B cell (primary cell): Measurements from ENCODE around the gene WDR90. TPM values are rescaled to one million over a fixed set of nuclear protein-coding genes. Genes with fewer than 3 reads are reported as not detected.

Experiments used
- ATAC-seq: fragments of 200-7000 bp; cut with Tn5 transposase; one replicate; pipeline ENCODE4 v1.10.0; 2021; ENCODE audit warnings: low read depth, mild to moderate bottlenecking, moderate number of reproducible peaks, moderate library complexity
- CTCF ChIA-PET: fragments of 350-600 bp; sonication (Branson Sonifier 250); formaldehyde crosslinking; loops from one replicate; lab custom pipeline; 2021; ENCODE audit warnings: antibody characterized with exemption, inconsistent platforms; lab: Charles Lee
- POLR2A ChIA-PET: fragments of 350-600 bp; sonication (Branson Sonifier 250); formaldehyde crosslinking; loops from one replicate; lab custom pipeline; 2021; ENCODE audit warnings: antibody characterized with exemption; lab: Charles Lee
- DNase-seq: peaks from one replicate; pipeline ENCODE4 v3.0.0; 2013
- H2AFZ ChIP-seq: 2 replicates; pipeline ENCODE4 v1.6.1; 2012; ENCODE audit warnings: mild to moderate bottlenecking, low read depth, low read length; ENCODE audit not compliant: insufficient read depth, poor library complexity, severe bottlenecking
- H3K27ac ChIP-seq, 2 donors: 1 replicate in 1 of 2; 2 replicates in 1 of 2; pipeline ENCODE4 v1.5.1; 2012 to 2013; ENCODE audit warnings: low read length in 2 of 2, mild to moderate bottlenecking in 2 of 2, moderate library complexity in 1 of 2
- H3K27me3 ChIP-seq, 4 experiments: fragments of 200-600 bp in 1 of 4; sonication (generic) in 1 of 4; replicated peaks in 1 of 4; 1 replicate in 2 of 4; 2 replicates in 2 of 4; pipeline versions ENCODE4 v1.6.1 to v1.7.0; 2013 to 2016; ENCODE audit warnings: low read length in 3 of 4, mild to moderate bottlenecking in 2 of 4, mixed read lengths in 1 of 4, moderate library complexity in 1 of 4; ENCODE audit not compliant: insufficient read depth in 4 of 4, control insufficient read depth in 3 of 4; ENCODE audit errors: control extremely low read depth in 1 of 4
- H3K36me3 ChIP-seq, 2 experiments: replicated peaks in 1 of 2; 1 replicate in 1 of 2; 2 replicates in 1 of 2; pipeline versions ENCODE4 v1.6.1 to v1.7.1; 2013; ENCODE audit warnings: low read length in 1 of 2; ENCODE audit not compliant: insufficient read depth in 2 of 2, control insufficient read depth in 1 of 2; ENCODE audit errors: control extremely low read depth in 1 of 2, extremely low read depth in 1 of 2
- H3K4me1 ChIP-seq, 2 donors: fragments of 200-600 bp in 1 of 2; sonication (generic) in 1 of 2; 1 replicate in 1 of 2; 2 replicates in 1 of 2; pipeline versions ENCODE4 v1.5.1 to v1.6.1; 2013 to 2017; ENCODE audit warnings: low read length in 2 of 2; ENCODE audit not compliant: control insufficient read depth in 2 of 2, insufficient read depth in 2 of 2
- H3K4me2 ChIP-seq: replicated peaks from 2 replicates; pipeline ENCODE3; 2012; ENCODE audit warnings: mild to moderate bottlenecking, low read depth, low read length; ENCODE audit not compliant: poor library complexity, severe bottlenecking
- H3K4me3 ChIP-seq, 5 experiments: fragments of 200-600 bp in 1 of 5; sonication (generic) in 1 of 5; 1 replicate in 3 of 5; 2 replicates in 2 of 5; pipeline versions ENCODE4 v1.5.1 to v1.7.0; 2011 to 2016; ENCODE audit warnings: low read length in 4 of 5, mild to moderate bottlenecking in 4 of 5, low read depth in 2 of 5, control low read depth in 1 of 5, moderate library complexity in 1 of 5; ENCODE audit not compliant: insufficient read depth in 1 of 5; ENCODE audit errors: control extremely low read depth in 1 of 5, extremely low read depth in 1 of 5
- H3K79me2 ChIP-seq: fragments of 200-600 bp; sonication (generic); one replicate; pipeline ENCODE4 v1.6.0; 2016; ENCODE audit warnings: low read length; ENCODE audit not compliant: control insufficient read depth, insufficient read depth
- H3K9ac ChIP-seq: fragments of 200-600 bp; sonication (generic); 2 replicates; pipeline ENCODE4 v1.6.1; 2017; ENCODE audit warnings: mild to moderate bottlenecking, low read length, moderate library complexity
- H3K9me3 ChIP-seq, 3 donors: one replicate each; pipeline versions ENCODE4 v1.6.1 to v1.7.1; 2013; ENCODE audit warnings: low read length in 2 of 3; ENCODE audit not compliant: control insufficient read depth in 2 of 3, insufficient read depth in 1 of 3; ENCODE audit errors: control extremely low read depth in 1 of 3
- H4K20me1 ChIP-seq: 2 replicates; pipeline ENCODE4 v1.6.0; 2012; ENCODE audit warnings: mild to moderate bottlenecking, low read length; ENCODE audit not compliant: insufficient read depth, control insufficient read depth, poor library complexity, severe bottlenecking
- H3K27ac Mint-ChIP-seq: one replicate; pipeline ENCODE4 v1.8.0; 2021; ENCODE audit warnings: mixed read lengths
- H3K27me3 Mint-ChIP-seq: one replicate; pipeline ENCODE4 v1.8.0; 2021; ENCODE audit warnings: mixed read lengths
- H3K4me1 Mint-ChIP-seq: one replicate; pipeline ENCODE4 v1.8.0; 2021; ENCODE audit warnings: mixed read lengths
- H3K4me3 Mint-ChIP-seq: one replicate; pipeline ENCODE4 v1.8.0; 2021; ENCODE audit warnings: mixed read lengths
- H3K9me3 Mint-ChIP-seq: one replicate; pipeline ENCODE4 v1.8.0; 2022; ENCODE audit warnings: mixed read lengths; ENCODE audit not compliant: insufficient read depth
- EZH2 ChIP-seq: IDR thresholded peaks from 2 replicates; pipeline ENCODE4 v1.6.1; 2012; ENCODE audit warnings: borderline replicate concordance, low read depth, mild to moderate bottlenecking, moderate library complexity, low read length; ENCODE audit not compliant: insufficient read depth, poor library complexity, severe bottlenecking
- WGBS: methylation state at CpG from one replicate; pipeline ENCODE4 v1.1.5; 2013; ENCODE audit warnings: missing lambda C conversion rate; ENCODE audit not compliant: insufficient coverage; 5-methylcytosine and 5-hydroxymethylcytosine counted together
- intact Hi-C: fragments of 100-400 bp; cut with micrococcal nuclease; formaldehyde crosslinking; loops from one replicate; pipeline ENCODE4 v1.10.0; 2022
- polyA plus RNA-seq: library from polyadenylated mRNA; depleted of rRNA; stranded (reverse); fragments of >200 nt; gene quantifications from 2 replicates; pipeline ENCODE4 v1.2.3, GENCODE V29; 2012
- total RNA-seq, 2 donors: library from RNA; stranded (reverse); fragments of 120-200 nt in 1 of 2; gene quantifications; 1 replicate in 1 of 2; 2 replicates in 1 of 2; pipeline versions ENCODE4 v1.2.3 to v1.2.4, GENCODE V29; 2013 to 2022
- TF ChIP-seq, protein P1 (sequence below): fragments of 200-600 bp; IDR thresholded peaks from one replicate; pipeline ENCODE4 v1.8.0; 2022; ENCODE audit warnings: antibody characterized with exemption, mild to moderate bottlenecking

Gene WDR90
- total and polyA plus RNA-seq, 2 donors (not counting 1 experiment from before 2014, with no cell fraction given), result 23.1 to 34.7 TPM

DNA sequence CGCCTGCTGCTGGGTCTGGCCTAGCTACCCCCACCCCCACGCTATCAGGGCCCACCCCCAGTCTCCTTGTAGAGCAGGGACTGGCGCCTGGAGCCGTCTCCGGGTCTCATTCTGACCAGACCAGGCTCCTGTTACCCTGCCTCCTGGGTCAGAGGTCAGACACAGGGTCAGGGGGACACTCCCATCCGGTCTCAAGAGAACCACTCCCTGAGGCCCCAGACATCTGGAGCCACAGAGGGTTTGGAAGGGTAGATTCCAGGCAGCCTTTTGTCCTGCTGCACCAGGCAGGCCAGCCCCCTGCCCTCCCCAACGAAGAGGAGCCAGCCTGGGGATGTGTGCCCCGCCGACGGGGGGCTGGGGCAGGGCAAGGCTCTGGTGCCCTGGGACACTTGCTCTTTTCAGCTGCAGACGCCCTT is 19.3 kb upstream of the WDR90 start:
- H3K9ac ChIP-seq, result no peak overlapping the region
- ATAC-seq (no peak), DNase-seq (no peak)
- no peak overlapping the region for H3K27ac ChIP-seq
- Mint-ChIP-seq H3K4me1 (peaks cover 1% of the 10 kb centered on the region), H3K27me3 (no peaks in the 10 kb centered on the region), H3K27ac (no peak overlapping the region), H3K9me3 (no peaks in the 10 kb centered on the region), H3K4me3 (no peak overlapping the region)
- WGBS, result 86% methylated on average over 9 of the region's 11 CpGs
- no peak overlapping the region for H3K4me2 ChIP-seq
- intact Hi-C loops, result no loop called here
- no peaks in the 10 kb centered on the region for H3K27me3 ChIP-seq
- CTCF ChIA-PET, result no interaction called here
- H3K9me3 ChIP-seq, result no peaks in the 10 kb centered on the region
- H3K36me3 ChIP-seq, result peaks cover 0 to 14% of the 10 kb centered on the region in 2 experiments
- H4K20me1 ChIP-seq, result peaks cover 6% of the 10 kb centered on the region
- H3K79me2 ChIP-seq, result peaks cover 3% of the 10 kb centered on the region
- POLR2A ChIA-PET, result no interaction called here
- H2AFZ ChIP-seq, result no peak overlapping the region
- peaks cover 0 to under 1% of the 10 kb centered on the region in 2 donors for H3K4me1 ChIP-seq
- TF ChIP-seq EZH2, result no peak
- TF ChIP-seq, protein P1, sequence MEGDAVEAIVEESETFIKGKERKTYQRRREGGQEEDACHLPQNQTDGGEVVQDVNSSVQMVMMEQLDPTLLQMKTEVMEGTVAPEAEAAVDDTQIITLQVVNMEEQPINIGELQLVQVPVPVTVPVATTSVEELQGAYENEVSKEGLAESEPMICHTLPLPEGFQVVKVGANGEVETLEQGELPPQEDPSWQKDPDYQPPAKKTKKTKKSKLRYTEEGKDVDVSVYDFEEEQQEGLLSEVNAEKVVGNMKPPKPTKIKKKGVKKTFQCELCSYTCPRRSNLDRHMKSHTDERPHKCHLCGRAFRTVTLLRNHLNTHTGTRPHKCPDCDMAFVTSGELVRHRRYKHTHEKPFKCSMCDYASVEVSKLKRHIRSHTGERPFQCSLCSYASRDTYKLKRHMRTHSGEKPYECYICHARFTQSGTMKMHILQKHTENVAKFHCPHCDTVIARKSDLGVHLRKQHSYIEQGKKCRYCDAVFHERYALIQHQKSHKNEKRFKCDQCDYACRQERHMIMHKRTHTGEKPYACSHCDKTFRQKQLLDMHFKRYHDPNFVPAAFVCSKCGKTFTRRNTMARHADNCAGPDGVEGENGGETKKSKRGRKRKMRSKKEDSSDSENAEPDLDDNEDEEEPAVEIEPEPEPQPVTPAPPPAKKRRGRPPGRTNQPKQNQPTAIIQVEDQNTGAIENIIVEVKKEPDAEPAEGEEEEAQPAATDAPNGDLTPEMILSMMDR, result no peak
- no peak overlapping the region for H3K4me3 ChIP-seq

GRCh38 chr16:630249-630814 is 18.8 kb upstream of the WDR90 start:
- ATAC-seq, result no peak
- Histone ChIP-seq H2AFZ (no peak overlapping the region), H3K4me3 (no peak overlapping the region), H3K4me1 (peaks cover 4 to 6% of the 10 kb centered on the region in 2 donors), H3K27me3 (no peaks in the 10 kb centered on the region), H3K9ac (no peak overlapping the region), H3K4me2 (no peak overlapping the region), H3K9me3 (no peaks in the 10 kb centered on the region), H3K36me3 (peaks cover 0 to 14% of the 10 kb centered on the region in 2 experiments), H3K27ac (no peak overlapping the region), H4K20me1 (peaks cover 11% of the 10 kb centered on the region), H3K79me2 (peaks cover 6% of the 10 kb centered on the region)
- 62% methylated on average over 27 of the region's 29 CpGs for WGBS
- no peak overlapping the region for H3K27ac Mint-ChIP-seq
- no peak overlapping the region for H3K4me3 Mint-ChIP-seq
- no peak for DNase-seq
- H3K27me3 Mint-ChIP-seq, result no peaks in the 10 kb centered on the region
- TF ChIP-seq, protein P1, result no peak
- TF ChIP-seq EZH2, result no peak
- intact Hi-C loops, result no loop called here
- H3K9me3 Mint-ChIP-seq, result no peaks in the 10 kb centered on the region
- ChIA-PET CTCF (no interaction called here), POLR2A (no interaction called here)
- peaks cover 3% of the 10 kb centered on the region for H3K4me1 Mint-ChIP-seq
